Tibial nerve (tissue), 3 donors: Measurements from ENCODE around the gene MDGA2.

Experiments used
- CTCF ChIP-seq, 5 experiments: fragments of 200-600 bp in 3 of 5; fragments of 450-650 bp in 2 of 5; sonication (generic) in 3 of 5; IDR thresholded peaks; one replicate each; pipeline ENCODE4 v1.5.1; 2016 to 2019; ENCODE audit warnings: antibody characterized with exemption in 5 of 5, mild to moderate bottlenecking in 3 of 5, moderate library complexity in 2 of 5
- POLR2A ChIP-seq, 2 donors: fragments of 450-650 bp; IDR thresholded peaks; one replicate each; pipeline ENCODE4 v1.6.1; 2017; ENCODE audit warnings: antibody characterized with exemption in 2 of 2, mild to moderate bottlenecking in 2 of 2, moderate library complexity in 2 of 2

GRCh38 chr14:47345016-47345415 is 330.4 kb downstream of the MDGA2 start:
- TF ChIP-seq POLR2A (IDR thresholded peaks at IDR 0.05) (no peak), CTCF (IDR thresholded peaks at IDR 0.05) (no peak)
